K562 (cell line): ENCODE data around the gene NMB. TPM values are rescaled to one million over a fixed set of nuclear protein-coding genes. Genes with fewer than 3 reads are reported as not detected.
A peak's percentile ranks its signal among the peaks of the same experiment; 100 is the strongest.

Experiments used
- ATAC-seq: fragments of 200-7000 bp; cut with Tn5 transposase; 3 replicates; pipeline ENCODE4 v1.9.1; 2020; ENCODE audit warnings: moderate library complexity
- BruUV-seq: library from RNA; stranded (reverse); fragments of 400-500 nt; replicated peaks from 2 replicates; lab custom pipeline; 2021; lab: Mats Ljungman, UMichigan
- CTCF ChIA-PET: fragments of 300-600 bp; formaldehyde crosslinking; extraction: SDS; loops from one replicate; lab custom pipeline; 2021; ENCODE audit warnings: low intra/inter-chr PET ratio; lab: Yijun Ruan, JAX
- POLR2A ChIA-PET: fragments of 300-600, 350-650 bp; sonication (Branson Sonifier 250); formaldehyde crosslinking; extraction: SDS; loops from one replicate; lab custom pipeline; 2021; ENCODE audit warnings: antibody characterized with exemption, inconsistent platforms; lab: Yijun Ruan, JAX
- DNase-seq, 4 experiments: peaks; one replicate each; pipeline versions ENCODE4 v3.0.0 to v3.0.0-alpha.2; 2011 to 2018; ENCODE audit warnings: low spot score in 3 of 4, mixed read lengths in 3 of 4; ENCODE audit errors: extremely low read depth in 1 of 4
- FAIRE-seq: peaks from 2 replicates; lab custom pipeline; 2011; peaks lifted over from hg19 to GRCh38; lab: Jason Lieb, UNC
- H2AFZ ChIP-seq: 2 replicates; pipeline ENCODE4 v1.6.0; 2011; ENCODE audit warnings: low read depth, low read length, control low read depth, inconsistent platforms
- H3K27ac ChIP-seq: fragments of 200-600 bp; 3 replicates; pipeline ENCODE4 v1.8.0; 2011; ENCODE audit warnings: low read depth, mild to moderate bottlenecking, control low read depth, inconsistent platforms, low read length, moderate library complexity, mixed read lengths; ENCODE audit errors: extremely low read depth
- H3K27me3 ChIP-seq, 2 experiments: fragments of 300-600 bp in 1 of 2; 2 replicates in 1 of 2; 3 replicates in 1 of 2; pipeline versions ENCODE4 v1.6.0 to v1.8.0; 2011; ENCODE audit warnings: inconsistent platforms in 2 of 2, low read length in 2 of 2, mild to moderate bottlenecking in 1 of 2, mixed read lengths in 1 of 2, moderate library complexity in 1 of 2; ENCODE audit not compliant: control insufficient read depth in 2 of 2, insufficient read depth in 2 of 2
- H3K36me3 ChIP-seq: fragments of 300-600 bp; 3 replicates; pipeline ENCODE4 v1.8.0; 2011; ENCODE audit warnings: mild to moderate bottlenecking, low read length, inconsistent platforms; ENCODE audit not compliant: control insufficient read depth, insufficient read depth
- H3K4me1 ChIP-seq, 2 experiments: fragments of 200-600 bp in 1 of 2; replicated peaks in 1 of 2; 2 replicates in 1 of 2; 3 replicates in 1 of 2; pipeline versions ENCODE4 v1.5.1 to v1.8.0; 2011; ENCODE audit warnings: inconsistent platforms in 2 of 2, low read length in 2 of 2, mild to moderate bottlenecking in 1 of 2, mixed read lengths in 1 of 2, moderate library complexity in 1 of 2; ENCODE audit not compliant: control insufficient read depth in 2 of 2, insufficient read depth in 2 of 2
- H3K4me2 ChIP-seq: 2 replicates; pipeline ENCODE4 v1.6.1; 2011; ENCODE audit warnings: low read length, control low read depth, inconsistent platforms, mixed read lengths; ENCODE audit not compliant: insufficient read depth
- H3K4me3 ChIP-seq: fragments of 200-600 bp; sonication (generic), shearing (Covaris generic); 2 replicates; pipeline ENCODE4 v1.5.1; 2016; ENCODE audit warnings: control low read depth, inconsistent platforms
- H3K79me2 ChIP-seq: fragments of 200-600 bp; 3 replicates; pipeline ENCODE4 v1.8.0; 2011; ENCODE audit warnings: low read length, inconsistent platforms; ENCODE audit not compliant: control insufficient read depth, insufficient read depth
- H3K9ac ChIP-seq, 2 experiments: 2 replicates each; pipeline versions ENCODE4 v1.6.0 to v1.6.1; 2011; ENCODE audit warnings: low read depth in 2 of 2, low read length in 2 of 2, control low read depth in 1 of 2, inconsistent platforms in 1 of 2, mild to moderate bottlenecking in 1 of 2, mixed read lengths in 1 of 2; ENCODE audit not compliant: insufficient read depth in 1 of 2
- H3K9me1 ChIP-seq: one replicate; pipeline ENCODE4 v1.6.0; 2011; ENCODE audit warnings: inconsistent platforms, mild to moderate bottlenecking, low read length, moderate library complexity; ENCODE audit not compliant: control insufficient read depth, insufficient read depth
- H3K9me3 ChIP-seq: replicated peaks from 2 replicates; pipeline ENCODE4 v1.5.1; 2011; ENCODE audit warnings: low read depth, low read length, inconsistent platforms; ENCODE audit not compliant: control insufficient read depth, insufficient read depth
- H4K20me1 ChIP-seq: replicated peaks from 2 replicates; pipeline ENCODE4 v1.6.1; 2011; ENCODE audit warnings: low read length, inconsistent platforms, mixed read lengths; ENCODE audit not compliant: control insufficient read depth, insufficient read depth
- BRD4 ChIP-seq: fragments of 200-600 bp; sonication (generic); IDR thresholded peaks from 2 replicates; pipeline ENCODE4 v1.6.1; 2017; ENCODE audit warnings: inconsistent platforms
- E2F3 ChIP-seq: fragments of 250-450 bp; sonication (Bioruptor Pico); IDR thresholded peaks from 2 replicates; pipeline ENCODE4 v1.4.0; 2020; ENCODE audit warnings: mild to moderate bottlenecking
- HDAC2 ChIP-seq: fragments of 450-650 bp; IDR thresholded peaks from 2 replicates; pipeline ENCODE4 v1.6.1; 2016; ENCODE audit warnings: mild to moderate bottlenecking
- L3MBTL2 ChIP-seq: fragments of 450-650 bp; IDR thresholded peaks from 2 replicates; pipeline ENCODE4 v1.6.1; 2016; ENCODE audit warnings: mild to moderate bottlenecking, moderate library complexity
- LARP7 ChIP-seq: fragments of 450-650 bp; IDR thresholded peaks from 2 replicates; pipeline ENCODE4 v1.6.1; 2016
- MCM5 ChIP-seq: fragments of 450-650 bp; IDR thresholded peaks from 2 replicates; pipeline ENCODE4 v1.6.1; 2016; ENCODE audit warnings: low read depth
- MEF2A ChIP-seq: IDR thresholded peaks from 2 replicates; pipeline ENCODE4 v1.6.1; 2011; ENCODE audit warnings: low read depth, mild to moderate bottlenecking, low read length, moderate library complexity; ENCODE audit not compliant: control insufficient read depth
- NCOA4 ChIP-seq: fragments of 450-650 bp; IDR thresholded peaks from 2 replicates; pipeline ENCODE4 v1.6.1; 2018; ENCODE audit warnings: mild to moderate bottlenecking; ENCODE audit not compliant: partially characterized antibody
- PHB2 ChIP-seq: fragments of 450-650 bp; IDR thresholded peaks from 2 replicates; pipeline ENCODE4 v1.6.1; 2017; ENCODE audit warnings: low read depth
- POLR2G ChIP-seq: fragments of 200-400 bp; formaldehyde crosslinking; IDR thresholded peaks from 2 replicates; pipeline ENCODE4 v1.6.1; 2017; ENCODE audit warnings: low read depth, mild to moderate bottlenecking, antibody characterized with exemption, low read length, moderate library complexity
- PPARD ChIP-seq: fragments of 250-450 bp; sonication (Bioruptor Pico); IDR thresholded peaks from 2 replicates; pipeline ENCODE4 v1.8.0; 2022; ENCODE audit warnings: inconsistent platforms, mild to moderate bottlenecking, moderate library complexity
- PTTG1 ChIP-seq: fragments of 450-650 bp; IDR thresholded peaks from 2 replicates; pipeline ENCODE4 v1.6.1; 2016; ENCODE audit warnings: low read depth, mild to moderate bottlenecking, missing genetic modification characterization, missing compliant biosample characterization
- RBFOX2 ChIP-seq: fragments of 200-400 bp; formaldehyde crosslinking; IDR thresholded peaks from 2 replicates; pipeline ENCODE4 v1.6.1; 2017; ENCODE audit warnings: low read depth, mild to moderate bottlenecking, low read length, moderate library complexity
- RBM22 ChIP-seq: fragments of 200-400 bp; formaldehyde crosslinking; IDR thresholded peaks from 2 replicates; pipeline ENCODE4 v1.6.1; 2018; ENCODE audit warnings: low read length, low read depth; ENCODE audit not compliant: poor library complexity, severe bottlenecking
- RHOXF2B ChIP-seq: fragments of 250-450 bp; sonication (Bioruptor Pico); conservative IDR thresholded peaks from 2 replicates; pipeline ENCODE4 v1.5.1; 2021
- RNF2 ChIP-seq: sonication (generic); IDR thresholded peaks from 2 replicates; pipeline ENCODE4 v1.6.1; 2016
- SMARCA4 ChIP-seq: fragments of 450-650 bp; IDR thresholded peaks from 2 replicates; pipeline ENCODE4 v1.6.1; 2016
- ZNF263 ChIP-seq: sonication (generic); formaldehyde crosslinking; IDR thresholded peaks from 2 replicates; pipeline ENCODE4 v1.8.0; 2022; ENCODE audit warnings: mild to moderate bottlenecking, missing genetic modification reagents, borderline replicate concordance
- ZNF561 ChIP-seq: fragments of 450-650 bp; formaldehyde crosslinking; conservative IDR thresholded peaks from 2 replicates; pipeline ENCODE4 v1.4.0; 2020; ENCODE audit warnings: mild to moderate bottlenecking, moderate library complexity
- ZNF586 ChIP-seq: fragments of 450-650 bp; formaldehyde crosslinking; conservative IDR thresholded peaks from 2 replicates; pipeline ENCODE4 v1.4.0; 2020; ENCODE audit warnings: mild to moderate bottlenecking, moderate library complexity
- ZNF764 ChIP-seq: fragments of 250-450 bp; sonication (Bioruptor Pico); IDR thresholded peaks from 2 replicates; pipeline ENCODE4 v1.4.0; 2020; ENCODE audit warnings: low read depth, mild to moderate bottlenecking, moderate library complexity
- WGBS: fragments of 100-300 bp; shearing (Covaris generic); methylation state at CpG from one replicate; pipeline ENCODE4 v1.1.6; 2016; ENCODE audit warnings: low coverage, mixed read lengths; ENCODE audit not compliant: insufficient coverage; ENCODE audit errors: missing lambda C conversion rate; 5-methylcytosine and 5-hydroxymethylcytosine counted together
- in situ Hi-C: fragments of 300-500 bp; cut with MboI; formaldehyde crosslinking; loops from 4 replicates; pipeline ENCODE4 v1.15.0; 2018; ENCODE audit warnings: inconsistent platforms, mixed read lengths
- intact Hi-C: fragments of 100-400 bp; cut with micrococcal nuclease; formaldehyde crosslinking; loops from 2 replicates; pipeline ENCODE4 v1.14.2; 2022
- polyA plus RNA-seq, 8 experiments: library from polyadenylated mRNA; depleted of rRNA in 4 of 8; stranded (reverse) in 5 of 8; unstranded in 3 of 8; fragments of >200 nt; fragmentation: Nextera tagmentation in 2 of 8; fragmentation: Illumina TruSeq in 1 of 8; extraction: Ambion mirVana in 2 of 8; extraction: Trizol in 1 of 8; gene quantifications; 2 replicates each; pipeline versions ENCODE4 v1.2.1 to v1.2.3, GENCODE V29; 2011 to 2014; ENCODE audit warnings: inconsistent platforms in 1 of 8, missing spikeins in 1 of 8
- total RNA-seq, 7 experiments: library from RNA; depleted of rRNA in 6 of 7; stranded (reverse); fragments of >200 nt in 6 of 7; fragmentation: Illumina TruSeq in 2 of 7; extraction: Trizol in 2 of 7; gene quantifications; 2 replicates each; pipeline versions ENCODE4 v1.2.1 to v1.2.3, GENCODE V29; 2011 to 2021; ENCODE audit warnings: low replicate concordance in 1 of 7
- TF ChIP-seq, protein P1 (sequence below): fragments of 250-450 bp; sonication (Bioruptor Pico); IDR thresholded peaks from 2 replicates; pipeline ENCODE4 v1.4.0; 2020; ENCODE audit warnings: mild to moderate bottlenecking, moderate library complexity
- TF ChIP-seq, protein P2 (sequence below): IDR thresholded peaks from 2 replicates; pipeline ENCODE4 v1.6.1; 2014; ENCODE audit warnings: antibody characterized with exemption

NMB gene
- total and polyA plus RNA-seq, 9 of the 15 experiments (the other 6 are each of a cell fraction or from before 2014, with no cell fraction given), result 0.06 to 0.16 (median 0.09) TPM; not detected in 5

DNA sequence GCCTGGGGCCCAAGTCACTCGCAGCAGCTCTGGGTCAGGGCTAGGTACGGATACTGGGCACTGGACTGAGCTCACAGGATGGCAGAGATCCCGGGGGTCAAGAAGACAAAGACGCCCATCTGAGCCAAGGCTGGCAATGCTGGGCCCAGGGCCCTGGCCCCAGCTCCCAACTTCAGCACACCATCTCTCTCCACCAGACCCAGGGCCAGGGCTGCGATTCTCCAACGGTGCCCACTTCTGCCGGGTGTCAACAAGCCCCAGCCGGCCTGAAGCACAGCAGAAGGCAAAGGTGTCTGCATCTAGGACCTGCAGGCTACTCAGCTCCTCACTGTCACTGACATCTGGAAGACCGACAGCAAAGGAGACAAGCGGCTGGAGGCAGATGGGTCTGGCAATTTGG, 12.5 kb downstream of the NMB start:
- H3K9me1 ChIP-seq, result peaks cover 9% of the 10 kb centered on the region
- no peaks in the 10 kb centered on the region for H3K79me2 ChIP-seq
- H4K20me1 ChIP-seq, result no peaks in the 10 kb centered on the region; the same call in 1 of the 2 replicates
- POLR2A ChIA-PET, result no interaction called here
- ATAC-seq (no peak), DNase-seq (no peak), FAIRE-seq (no peak)
- TF ChIP-seq L3MBTL2 (no peak), MEF2A (no peak), HDAC2 (no peak), RBFOX2 (peak; percentile 49; the same call in 1 of the 2 replicates), ZNF586 (CRISPR knock-in tag) (no peak), ZNF263 (CRISPR knock-in tag) (no peak), LARP7 (no peak), MCM5 (no peak), ZNF764 (CRISPR knock-in tag) (no peak), E2F3 (CRISPR knock-in tag) (no peak), NCOA4 (no peak), ZNF561 (no peak), RBM22 (peak; percentile 56), BRD4 (no peak), RHOXF2B (no peak), PHB2 (no peak), PTTG1 (tag) (no peak), RNF2 (no peak), PPARD (no peak), SMARCA4 (no peak), POLR2G (peak; percentile 70; the same call in 1 of the 2 replicates)
- TF ChIP-seq, protein P1, sequence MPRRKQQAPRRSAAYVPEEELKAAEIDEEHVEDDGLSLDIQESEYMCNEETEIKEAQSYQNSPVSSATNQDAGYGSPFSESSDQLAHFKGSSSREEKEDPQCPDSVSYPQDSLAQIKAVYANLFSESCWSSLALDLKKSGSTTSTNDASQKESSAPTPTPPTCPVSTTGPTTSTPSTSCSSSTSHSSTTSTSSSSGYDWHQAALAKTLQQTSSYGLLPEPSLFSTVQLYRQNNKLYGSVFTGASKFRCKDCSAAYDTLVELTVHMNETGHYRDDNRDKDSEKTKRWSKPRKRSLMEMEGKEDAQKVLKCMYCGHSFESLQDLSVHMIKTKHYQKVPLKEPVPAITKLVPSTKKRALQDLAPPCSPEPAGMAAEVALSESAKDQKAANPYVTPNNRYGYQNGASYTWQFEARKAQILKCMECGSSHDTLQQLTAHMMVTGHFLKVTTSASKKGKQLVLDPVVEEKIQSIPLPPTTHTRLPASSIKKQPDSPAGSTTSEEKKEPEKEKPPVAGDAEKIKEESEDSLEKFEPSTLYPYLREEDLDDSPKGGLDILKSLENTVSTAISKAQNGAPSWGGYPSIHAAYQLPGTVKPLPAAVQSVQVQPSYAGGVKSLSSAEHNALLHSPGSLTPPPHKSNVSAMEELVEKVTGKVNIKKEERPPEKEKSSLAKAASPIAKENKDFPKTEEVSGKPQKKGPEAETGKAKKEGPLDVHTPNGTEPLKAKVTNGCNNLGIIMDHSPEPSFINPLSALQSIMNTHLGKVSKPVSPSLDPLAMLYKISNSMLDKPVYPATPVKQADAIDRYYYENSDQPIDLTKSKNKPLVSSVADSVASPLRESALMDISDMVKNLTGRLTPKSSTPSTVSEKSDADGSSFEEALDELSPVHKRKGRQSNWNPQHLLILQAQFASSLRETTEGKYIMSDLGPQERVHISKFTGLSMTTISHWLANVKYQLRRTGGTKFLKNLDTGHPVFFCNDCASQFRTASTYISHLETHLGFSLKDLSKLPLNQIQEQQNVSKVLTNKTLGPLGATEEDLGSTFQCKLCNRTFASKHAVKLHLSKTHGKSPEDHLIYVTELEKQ (CRISPR knock-in tag), result no peak
- TF ChIP-seq, protein P2, sequence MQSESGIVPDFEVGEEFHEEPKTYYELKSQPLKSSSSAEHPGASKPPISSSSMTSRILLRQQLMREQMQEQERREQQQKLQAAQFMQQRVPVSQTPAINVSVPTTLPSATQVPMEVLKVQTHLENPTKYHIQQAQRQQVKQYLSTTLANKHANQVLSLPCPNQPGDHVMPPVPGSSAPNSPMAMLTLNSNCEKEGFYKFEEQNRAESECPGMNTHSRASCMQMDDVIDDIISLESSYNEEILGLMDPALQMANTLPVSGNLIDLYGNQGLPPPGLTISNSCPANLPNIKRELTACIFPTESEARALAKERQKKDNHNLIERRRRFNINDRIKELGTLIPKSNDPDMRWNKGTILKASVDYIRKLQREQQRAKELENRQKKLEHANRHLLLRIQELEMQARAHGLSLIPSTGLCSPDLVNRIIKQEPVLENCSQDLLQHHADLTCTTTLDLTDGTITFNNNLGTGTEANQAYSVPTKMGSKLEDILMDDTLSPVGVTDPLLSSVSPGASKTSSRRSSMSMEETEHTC, result no peak
- BruUV-seq, result no TSS peak
- peaks cover 5 to 16% of the 10 kb centered on the region in 2 experiments; a peak in 3 of 5 replicates for H3K4me1 ChIP-seq
- H3K27me3 ChIP-seq, result no peaks in the 10 kb centered on the region
- H3K9ac ChIP-seq, result peak overlapping the region in 1 of 2 experiments; percentile 43; a peak in 1 of 4 replicates
- no peak overlapping the region for H2AFZ ChIP-seq
- intact Hi-C loops (no loop called here), in situ Hi-C loops (no loop called here)
- WGBS, result 96% methylated on average over 10 of the region's 10 CpGs
- H3K27ac ChIP-seq, result no peak overlapping the region
- H3K4me3 ChIP-seq, result no peak overlapping the region
- H3K4me2 ChIP-seq, result no peak overlapping the region
- no peaks in the 10 kb centered on the region for H3K9me3 ChIP-seq
- peaks cover 87% of the 10 kb centered on the region for H3K36me3 ChIP-seq
- CTCF ChIA-PET, result no interaction called here
